Type B pancreatic cell (in vitro differentiated cells): ENCODE measurements around the gene SPATA3. TPM values are rescaled to one million over a fixed set of nuclear protein-coding genes. Genes with fewer than 3 reads are reported as not detected.

Experiments used
- total RNA-seq: library from RNA; stranded (reverse); gene quantifications from 2 replicates; pipeline ENCODE4 v1.2.1, GENCODE V29; 2021; ENCODE audit warnings: low replicate concordance

SPATA3 gene
- total RNA-seq, 1 donor from 2014 or later, result not detected

Other genes starting within 250 kb of the SPATA3 start
- 211 and 285 TPM in 2 replicates for gene ITM2C, start 131.2 kb upstream of the SPATA3 start, total RNA-seq
- 0.24 TPM in 1 of 2 replicates, not detected in the other for gene GPR55, start 70.9 kb upstream of the SPATA3 start, total RNA-seq
- gene C2orf72, start 41.4 kb downstream of the SPATA3 start, total RNA-seq, result 9.9 and 16.7 TPM in 2 replicates
- 85.5 and 91.6 TPM in 2 replicates for gene PSMD1, start 60.7 kb downstream of the SPATA3 start, total RNA-seq
- gene HTR2B, start 128.9 kb downstream of the SPATA3 start, total RNA-seq, result not detected in 2 replicates
- gene ARMC9, start 202.5 kb downstream of the SPATA3 start, total RNA-seq, result 22.0 and 35.2 TPM in 2 replicates